ENCODE data around the gene PARD3.

GRCh38 chr10:34313353-34313752 lies 501.7 kb downstream of the PARD3 start:
- TF ChIP-seq EZH2 (IDR thresholded peaks at IDR 0.05; ENCODE audit: insufficient read depth, poor library complexity, severe bottlenecking): no peak
- no peak for TF ChIP-seq EZH2phosphoT487 (IDR thresholded peaks at IDR 0.05; ENCODE audit: insufficient read depth, low read depth)
